PC-9 (cell line): Measurements from ENCODE around the gene C10orf53.

Experiments
- EZH2 ChIP-seq: fragments of 200-600 bp; sonication (generic); IDR thresholded peaks from 2 replicates; pipeline ENCODE4 v1.8.0; 2017; ENCODE audit warnings: antibody characterized with exemption, low read depth
- TF ChIP-seq, protein P1 (sequence below): fragments of 200-600 bp; sonication (generic); conservative IDR thresholded peaks from 2 replicates; pipeline ENCODE4 v1.6.1; 2017; ENCODE audit warnings: mixed run types, antibody characterized with exemption, mild to moderate bottlenecking, moderate library complexity

DNA sequence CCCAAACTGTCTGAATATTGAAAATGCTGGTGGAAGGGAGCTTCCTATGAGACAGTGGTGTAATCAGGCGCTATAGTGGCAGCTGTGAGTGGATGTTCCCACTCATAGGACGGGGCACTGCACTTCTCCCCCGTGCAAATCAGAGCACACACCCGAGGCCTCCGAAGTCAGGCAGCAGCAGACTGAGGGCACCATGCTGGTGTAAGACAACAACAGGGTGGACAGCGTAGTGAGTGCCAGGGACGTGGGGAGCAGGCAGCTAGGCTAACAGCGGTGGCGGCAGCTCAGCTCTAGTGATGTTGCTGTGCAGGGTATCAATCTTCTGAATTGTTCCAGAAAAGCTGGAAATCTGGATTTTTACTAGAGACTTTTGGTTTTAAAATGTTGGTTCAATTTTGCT lies 19.2 kb downstream of the C10orf53 start:
- TF ChIP-seq, protein P1, sequence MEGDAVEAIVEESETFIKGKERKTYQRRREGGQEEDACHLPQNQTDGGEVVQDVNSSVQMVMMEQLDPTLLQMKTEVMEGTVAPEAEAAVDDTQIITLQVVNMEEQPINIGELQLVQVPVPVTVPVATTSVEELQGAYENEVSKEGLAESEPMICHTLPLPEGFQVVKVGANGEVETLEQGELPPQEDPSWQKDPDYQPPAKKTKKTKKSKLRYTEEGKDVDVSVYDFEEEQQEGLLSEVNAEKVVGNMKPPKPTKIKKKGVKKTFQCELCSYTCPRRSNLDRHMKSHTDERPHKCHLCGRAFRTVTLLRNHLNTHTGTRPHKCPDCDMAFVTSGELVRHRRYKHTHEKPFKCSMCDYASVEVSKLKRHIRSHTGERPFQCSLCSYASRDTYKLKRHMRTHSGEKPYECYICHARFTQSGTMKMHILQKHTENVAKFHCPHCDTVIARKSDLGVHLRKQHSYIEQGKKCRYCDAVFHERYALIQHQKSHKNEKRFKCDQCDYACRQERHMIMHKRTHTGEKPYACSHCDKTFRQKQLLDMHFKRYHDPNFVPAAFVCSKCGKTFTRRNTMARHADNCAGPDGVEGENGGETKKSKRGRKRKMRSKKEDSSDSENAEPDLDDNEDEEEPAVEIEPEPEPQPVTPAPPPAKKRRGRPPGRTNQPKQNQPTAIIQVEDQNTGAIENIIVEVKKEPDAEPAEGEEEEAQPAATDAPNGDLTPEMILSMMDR = no peak
- no peak for TF ChIP-seq EZH2
